IPS DF 4.7 (cell line): Measurements from ENCODE around the gene DPP6.

Experiments
- DNase-seq: peaks from one replicate; pipeline ENCODE4 v3.0.0-alpha.2; 2013; ENCODE audit warnings: low spot score; ENCODE audit errors: extremely low read depth

The DPP6 gene

GRCh38 chr7:154794147-154794780 is 742.1 kb downstream of the DPP6 start:
- DNase-seq: no peak

GRCh38 chr7:154795014-154795413 is 742.8 kb downstream of the DPP6 start:
- DNase-seq: no peak

GRCh38 chr7:154795437-154795836 is 743.2 kb downstream of the DPP6 start:
- DNase-seq: no peak

- no peak for DNase-seq
These were observed 752.3 kb downstream of the DPP6 start for GRCh38 chr7:154804449-154804848.

- no peak for DNase-seq
These were observed 759.8 kb downstream of the DPP6 start for GRCh38 chr7:154812027-154812426.

GRCh38 chr7:154817224-154817896 is 765.2 kb downstream of the DPP6 start:
- DNase-seq: no peak

- DNase-seq: no peak
These were observed 774.8 kb downstream of the DPP6 start for GRCh38 chr7:154827007-154827406.

- DNase-seq: no peak
These were observed 780.5 kb downstream of the DPP6 start for GRCh38 chr7:154832557-154833138.

- no peak for DNase-seq
These were observed 783.8 kb downstream of the DPP6 start for GRCh38 chr7:154836021-154836448.

- no peak for DNase-seq
These were observed 784.9 kb downstream of the DPP6 start for GRCh38 chr7:154837087-154837486.

- DNase-seq: no peak
These were observed 785.4 kb downstream of the DPP6 start for GRCh38 chr7:154837622-154838021.

GRCh38 chr7:154840086-154840485 is 787.9 kb downstream of the DPP6 start:
- no peak for DNase-seq

GRCh38 chr7:154841731-154842331 is 789.6 kb downstream of the DPP6 start:
- DNase-seq: no peak

GRCh38 chr7:154842591-154842990 is 790.4 kb downstream of the DPP6 start:
- no peak for DNase-seq

GRCh38 chr7:154843670-154844237 is 791.6 kb downstream of the DPP6 start:
- DNase-seq: no peak

GRCh38 chr7:154844499-154844898 is 792.3 kb downstream of the DPP6 start:
- DNase-seq: no peak

- no peak for DNase-seq
These were observed 792.8 kb downstream of the DPP6 start for GRCh38 chr7:154844955-154845354.

GRCh38 chr7:154848464-154848863 is 796.3 kb downstream of the DPP6 start:
- DNase-seq: no peak

- no peak for DNase-seq
These were observed 800.0 kb downstream of the DPP6 start for GRCh38 chr7:154852205-154852604.

- no peak for DNase-seq
These were observed 801.0 kb downstream of the DPP6 start for GRCh38 chr7:154853063-154853726.

- no peak for DNase-seq
These were observed 801.5 kb downstream of the DPP6 start for GRCh38 chr7:154853727-154854095.

GRCh38 chr7:154854836-154855235 is 802.6 kb downstream of the DPP6 start:
- no peak for DNase-seq
